ENCODE data around the gene TARS2.

Gene TARS2

GRCh38 chr1:150512846-150513245, 25.6 kb downstream of the TARS2 start:
- Histone ChIP-seq H3K79me2 (ENCODE audit: insufficient read depth, low read length) (no peaks in the 10 kb centered on the region), H3K9ac (ENCODE audit: low read length) (no peak overlapping the region), H3K27ac (ENCODE audit: low read depth, low read length) (no peak overlapping the region), H3K4me3 (ENCODE audit: insufficient read depth, low read length, poor library complexity, severe bottlenecking) (no peak overlapping the region), H3K27me3 (ENCODE audit: low read length) (no peaks in the 10 kb centered on the region), H3K9me3 (ENCODE audit: insufficient read depth, low read length) (no peaks in the 10 kb centered on the region), H3F3A (ENCODE audit: insufficient read depth) (peaks cover 9% of the 10 kb centered on the region; the same call in 1 of the 2 replicates), H3K4me2 (ENCODE audit: low read depth, low read length, poor library complexity, severe bottlenecking) (no peak overlapping the region), H4K20me1 (ENCODE audit: low read depth, low read length) (no peaks in the 10 kb centered on the region), H2AFZ (ENCODE audit: low read depth, low read length, severe bottlenecking) (no peak overlapping the region), H3K9me2 (replicated peaks; ENCODE audit: insufficient read depth, low read length) (no peaks in the 10 kb centered on the region), H3K36me3 (ENCODE audit: low read length) (no peaks in the 10 kb centered on the region)
- TF ChIP-seq EZH2phosphoT487 (conservative IDR thresholded peaks at IDR 0.05; ENCODE audit: low read length): no peak

- Histone ChIP-seq H3K27me3 (ENCODE audit: low read length) (no peaks in the 10 kb centered on the region), H3K4me3 (ENCODE audit: insufficient read depth, low read length, poor library complexity, severe bottlenecking) (no peak overlapping the region), H3K36me3 (ENCODE audit: low read length) (no peaks in the 10 kb centered on the region), H2AFZ (ENCODE audit: low read depth, low read length, severe bottlenecking) (no peak overlapping the region), H3F3A (ENCODE audit: insufficient read depth) (peaks cover 9% of the 10 kb centered on the region; the same call in 1 of the 2 replicates), H3K27ac (ENCODE audit: low read depth, low read length) (no peak overlapping the region), H4K20me1 (ENCODE audit: low read depth, low read length) (no peaks in the 10 kb centered on the region), H3K9me2 (replicated peaks; ENCODE audit: insufficient read depth, low read length) (no peaks in the 10 kb centered on the region), H3K79me2 (ENCODE audit: insufficient read depth, low read length) (no peaks in the 10 kb centered on the region), H3K9me3 (ENCODE audit: insufficient read depth, low read length) (no peaks in the 10 kb centered on the region), H3K9ac (ENCODE audit: low read length) (no peak overlapping the region), H3K4me2 (ENCODE audit: low read depth, low read length, poor library complexity, severe bottlenecking) (no peak overlapping the region)
- TF ChIP-seq CTCF (IDR thresholded peaks at IDR 0.05; ENCODE audit: insufficient read depth, low read length, poor library complexity, severe bottlenecking): no peak
- no peak for TF ChIP-seq EZH2phosphoT487 (conservative IDR thresholded peaks at IDR 0.05; ENCODE audit: low read length)
These were observed 26.2 kb downstream of the TARS2 start for GRCh38 chr1:150513351-150513791.

GRCh38 chr1:150514260-150514659, 27.0 kb downstream of the TARS2 start:
- no peaks in the 10 kb centered on the region for H3K36me3 ChIP-seq (ENCODE audit: low read length)
- H3K9ac ChIP-seq (ENCODE audit: low read length): no peak overlapping the region
- H3K27me3 ChIP-seq (ENCODE audit: low read length): no peaks in the 10 kb centered on the region
- H4K20me1 ChIP-seq (ENCODE audit: low read depth, low read length): no peaks in the 10 kb centered on the region
- H3K4me3 ChIP-seq (ENCODE audit: insufficient read depth, low read length, poor library complexity, severe bottlenecking): no peak overlapping the region
- peaks cover 9% of the 10 kb centered on the region; the same call in 1 of the 2 replicates for H3F3A ChIP-seq (ENCODE audit: insufficient read depth)
- H3K27ac ChIP-seq (ENCODE audit: low read depth, low read length): no peak overlapping the region
- no peak overlapping the region for H2AFZ ChIP-seq (ENCODE audit: low read depth, low read length, severe bottlenecking)
- no peaks in the 10 kb centered on the region for H3K79me2 ChIP-seq (ENCODE audit: insufficient read depth, low read length)
- H3K9me2 ChIP-seq (replicated peaks; ENCODE audit: insufficient read depth, low read length): no peaks in the 10 kb centered on the region
- no peak for TF ChIP-seq CTCF (IDR thresholded peaks at IDR 0.05; ENCODE audit: insufficient read depth, low read length, poor library complexity, severe bottlenecking)
- TF ChIP-seq EZH2phosphoT487 (conservative IDR thresholded peaks at IDR 0.05; ENCODE audit: low read length): no peak
- H3K4me2 ChIP-seq (ENCODE audit: low read depth, low read length, poor library complexity, severe bottlenecking): no peak overlapping the region
- H3K9me3 ChIP-seq (ENCODE audit: insufficient read depth, low read length): no peaks in the 10 kb centered on the region

- no peaks in the 10 kb centered on the region for H3K79me2 ChIP-seq (ENCODE audit: insufficient read depth, low read length)
- no peaks in the 10 kb centered on the region for H3K36me3 ChIP-seq (ENCODE audit: low read length)
- H3K4me3 ChIP-seq (ENCODE audit: insufficient read depth, low read length, poor library complexity, severe bottlenecking): peak overlapping the region; percentile 70
- H3K27me3 ChIP-seq (ENCODE audit: low read length): no peaks in the 10 kb centered on the region
- H3K4me2 ChIP-seq (ENCODE audit: low read depth, low read length, poor library complexity, severe bottlenecking): peak overlapping the region; percentile 72
- peak overlapping the region; percentile 51 for H3K9ac ChIP-seq (ENCODE audit: low read length)
- peaks cover 9% of the 10 kb centered on the region; the same call in 1 of the 2 replicates for H3F3A ChIP-seq (ENCODE audit: insufficient read depth)
- TF ChIP-seq EZH2phosphoT487 (conservative IDR thresholded peaks at IDR 0.05; ENCODE audit: low read length) (no peak), CTCF (IDR thresholded peaks at IDR 0.05; ENCODE audit: insufficient read depth, low read length, poor library complexity, severe bottlenecking) (no peak)
- no peak overlapping the region for H3K27ac ChIP-seq (ENCODE audit: low read depth, low read length)
- peak overlapping the region; percentile 96 for H2AFZ ChIP-seq (ENCODE audit: low read depth, low read length, severe bottlenecking)
- no peaks in the 10 kb centered on the region for H3K9me2 ChIP-seq (replicated peaks; ENCODE audit: insufficient read depth, low read length)
- H3K9me3 ChIP-seq (ENCODE audit: insufficient read depth, low read length): no peaks in the 10 kb centered on the region
- H4K20me1 ChIP-seq (ENCODE audit: low read depth, low read length): no peaks in the 10 kb centered on the region
These were observed 27.7 kb downstream of the TARS2 start for GRCh38 chr1:150514913-150515327.

Measured in SU-DHL-6 (cell line).